ENCODE results near the gene CTSF. TPM values are rescaled to one million over a fixed set of nuclear protein-coding genes. Genes with fewer than 3 reads are reported as not detected.

The CTSF gene
- total RNA-seq, 1 experiment from 2014 or later: 0.34 TPM

DNA sequence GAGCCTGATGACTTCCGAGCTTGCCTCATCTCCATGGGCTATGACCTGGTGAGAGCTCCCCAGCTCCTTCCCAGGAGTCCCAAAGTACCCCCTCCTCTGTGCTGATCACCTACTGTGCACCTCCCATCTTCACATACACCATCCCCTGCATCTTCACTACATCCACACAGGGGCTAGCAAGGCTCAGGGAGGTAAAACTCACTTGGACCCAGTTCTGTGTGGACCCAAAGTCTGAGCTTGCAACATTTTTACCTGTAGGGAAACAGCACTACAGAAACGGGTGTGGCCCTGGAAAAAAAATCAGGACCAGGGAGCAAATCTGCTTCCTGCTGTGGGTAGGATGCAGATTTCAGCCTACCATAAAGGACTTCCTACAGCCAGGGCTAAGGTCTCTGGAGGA, 6.1 kb downstream of the CTSF start:
- BruUV-seq (replicated peaks): no TSS peak
- POLR2A ChIA-PET: interaction anchor here (0.8 kb wide), 1 partner anchor 13 kb away, joined by 3 read pairs; no protein-coding TSS in a partner anchor
- H3K27me3 ChIP-seq (ENCODE audit: insufficient read depth, low read length): no peaks in the 10 kb centered on the region

DNA sequence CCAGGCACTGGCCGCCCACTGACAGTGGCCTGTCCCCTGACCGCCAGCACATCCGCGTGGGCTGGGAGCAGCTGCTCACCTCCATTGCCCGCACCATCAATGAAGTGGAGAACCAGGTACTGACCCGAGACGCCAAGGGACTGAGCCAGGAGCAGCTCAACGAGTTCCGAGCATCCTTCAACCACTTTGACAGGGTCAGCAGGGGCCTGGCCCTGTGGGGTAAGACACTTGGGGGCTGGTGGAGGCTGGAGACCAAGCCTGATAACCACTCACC, 6.5 kb downstream of the CTSF start:
- no peaks in the 10 kb centered on the region for H3K36me3 ChIP-seq (ENCODE audit: control insufficient read depth in 1 of 2, insufficient read depth in 2 of 2, low read length in 2 of 2)
- DNase-seq (ENCODE audit: low read depth, low spot score): no peak
- H3K4me3 ChIP-seq (replicated peaks in 1 of 2; ENCODE audit: low read depth in 1 of 2, low read length in 2 of 2): no peak overlapping the region
- no peaks in the 10 kb centered on the region for H3K79me2 ChIP-seq (ENCODE audit: insufficient read depth, low read length)
- no peaks in the 10 kb centered on the region for H3K9me2 ChIP-seq (ENCODE audit: insufficient read depth)
- CTCF ChIA-PET: no interaction called here
- H3K4me1 ChIP-seq (ENCODE audit: control insufficient read depth in 1 of 2, insufficient read depth in 2 of 2, low read length in 2 of 2): no peaks in the 10 kb centered on the region
- RAD21 ChIA-PET (ENCODE audit: low non-redundant PET in 1 of 2, low total read pairs in 2 of 2, uncharacterized antibody in 2 of 2, unreplicated experiment in 2 of 2): no interaction called here
- TF ChIP-seq EZH2 (IDR thresholded peaks at IDR 0.05) (no peak), TCF7L2 (IDR thresholded peaks at IDR 0.05; ENCODE audit: borderline replicate concordance, extremely low read depth, insufficient read depth, insufficient read length) (no peak), JUND (IDR thresholded peaks at IDR 0.05) (no peak), ZNF274 (IDR thresholded peaks at IDR 0.05; ENCODE audit: low read depth, low read length) (no peak), CBX3 (IDR thresholded peaks at IDR 0.05; ENCODE audit: low read depth) (no peak), EZH2phosphoT487 (IDR thresholded peaks at IDR 0.05; ENCODE audit: borderline replicate concordance) (no peak), ELF1 (IDR thresholded peaks at IDR 0.05; ENCODE audit: borderline replicate concordance, low read depth) (no peak), SP1 (IDR thresholded peaks at IDR 0.05; ENCODE audit: low read depth) (no peak), POLR2AphosphoS5 (IDR thresholded peaks at IDR 0.05; ENCODE audit: low read depth, low read length) (no peak), YY1 (IDR thresholded peaks at IDR 0.05; ENCODE audit: extremely low read depth, insufficient replicate concordance, low read depth, low read length) (no peak), FOSL1 (IDR thresholded peaks at IDR 0.05; ENCODE audit: low read depth) (no peak), POLR2A (IDR thresholded peaks at IDR 0.05; ENCODE audit: borderline replicate concordance, extremely low read depth, insufficient read depth, insufficient read length) (no peak)
- TF ChIP-seq, protein P1, sequence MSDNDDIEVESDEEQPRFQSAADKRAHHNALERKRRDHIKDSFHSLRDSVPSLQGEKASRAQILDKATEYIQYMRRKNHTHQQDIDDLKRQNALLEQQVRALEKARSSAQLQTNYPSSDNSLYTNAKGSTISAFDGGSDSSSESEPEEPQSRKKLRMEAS (IDR thresholded peaks at IDR 0.05): no peak
- no peak overlapping the region for H3K27ac ChIP-seq (ENCODE audit: low read depth, low read length)
- no peaks in the 10 kb centered on the region for H3K27me3 ChIP-seq (ENCODE audit: insufficient read depth, low read length)
- intact Hi-C loops (cut with micrococcal nuclease): no loop called here
- no peak overlapping the region for H2AFZ ChIP-seq (ENCODE audit: low read depth, low read length, poor library complexity, severe bottlenecking)
- BruUV-seq (replicated peaks): no TSS peak
- H3K4me2 ChIP-seq (ENCODE audit: low read length): no peak overlapping the region
- no peak overlapping the region for H3K9ac ChIP-seq (ENCODE audit: low read length)
- no peaks in the 10 kb centered on the region for H3K9me3 ChIP-seq (ENCODE audit: control insufficient read depth in 1 of 2, insufficient read depth in 1 of 2, low read depth in 1 of 2, low read length in 2 of 2)
- POLR2A ChIA-PET: interaction anchor here (0.8 kb wide), 1 partner anchor 12 kb away, joined by 3 read pairs; no protein-coding TSS in a partner anchor
- ATAC-seq: no peak
- H4K20me1 ChIP-seq (ENCODE audit: insufficient read depth): no peaks in the 10 kb centered on the region

More for the DNA sequence above, 6.1 kb downstream of the CTSF start:
- H3K36me3 ChIP-seq (ENCODE audit: control insufficient read depth in 1 of 2, insufficient read depth in 2 of 2, low read length in 2 of 2): no peaks in the 10 kb centered on the region
- no peak overlapping the region for H3K4me2 ChIP-seq (ENCODE audit: low read length)
- H3K4me3 ChIP-seq (replicated peaks in 1 of 2; ENCODE audit: low read depth in 1 of 2, low read length in 2 of 2): no peak overlapping the region
- ATAC-seq: no peak
- no peaks in the 10 kb centered on the region for H3K9me3 ChIP-seq (ENCODE audit: control insufficient read depth in 1 of 2, insufficient read depth in 1 of 2, low read depth in 1 of 2, low read length in 2 of 2)
- H3K27ac ChIP-seq (ENCODE audit: low read depth, low read length): no peak overlapping the region
- CTCF ChIA-PET: no interaction called here
- TF ChIP-seq, protein P2, sequence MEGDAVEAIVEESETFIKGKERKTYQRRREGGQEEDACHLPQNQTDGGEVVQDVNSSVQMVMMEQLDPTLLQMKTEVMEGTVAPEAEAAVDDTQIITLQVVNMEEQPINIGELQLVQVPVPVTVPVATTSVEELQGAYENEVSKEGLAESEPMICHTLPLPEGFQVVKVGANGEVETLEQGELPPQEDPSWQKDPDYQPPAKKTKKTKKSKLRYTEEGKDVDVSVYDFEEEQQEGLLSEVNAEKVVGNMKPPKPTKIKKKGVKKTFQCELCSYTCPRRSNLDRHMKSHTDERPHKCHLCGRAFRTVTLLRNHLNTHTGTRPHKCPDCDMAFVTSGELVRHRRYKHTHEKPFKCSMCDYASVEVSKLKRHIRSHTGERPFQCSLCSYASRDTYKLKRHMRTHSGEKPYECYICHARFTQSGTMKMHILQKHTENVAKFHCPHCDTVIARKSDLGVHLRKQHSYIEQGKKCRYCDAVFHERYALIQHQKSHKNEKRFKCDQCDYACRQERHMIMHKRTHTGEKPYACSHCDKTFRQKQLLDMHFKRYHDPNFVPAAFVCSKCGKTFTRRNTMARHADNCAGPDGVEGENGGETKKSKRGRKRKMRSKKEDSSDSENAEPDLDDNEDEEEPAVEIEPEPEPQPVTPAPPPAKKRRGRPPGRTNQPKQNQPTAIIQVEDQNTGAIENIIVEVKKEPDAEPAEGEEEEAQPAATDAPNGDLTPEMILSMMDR (IDR thresholded peaks at IDR 0.05 in 2 of 3, conservative IDR thresholded peaks at IDR 0.05 in 1 of 3; ENCODE audit: borderline replicate concordance in 1 of 3, insufficient read depth in 1 of 3, low read depth in 2 of 3, low read length in 2 of 3): no peak
- TF ChIP-seq EGR1 (IDR thresholded peaks at IDR 0.05; ENCODE audit: low read depth): no peak
- no peak overlapping the region for H2AFZ ChIP-seq (ENCODE audit: low read depth, low read length, poor library complexity, severe bottlenecking)
- no peaks in the 10 kb centered on the region for H3K79me2 ChIP-seq (ENCODE audit: insufficient read depth, low read length)
- no peaks in the 10 kb centered on the region for H3K4me1 ChIP-seq (ENCODE audit: control insufficient read depth in 1 of 2, insufficient read depth in 2 of 2, low read length in 2 of 2)
- no peaks in the 10 kb centered on the region for H3K9me2 ChIP-seq (ENCODE audit: insufficient read depth)
- no peak for DNase-seq (ENCODE audit: low read depth, low spot score)
- RAD21 ChIA-PET (ENCODE audit: low non-redundant PET in 1 of 2, low total read pairs in 2 of 2, uncharacterized antibody in 2 of 2, unreplicated experiment in 2 of 2): no interaction called here
- H3K9ac ChIP-seq (ENCODE audit: low read length): no peak overlapping the region
- H4K20me1 ChIP-seq (ENCODE audit: insufficient read depth): no peaks in the 10 kb centered on the region
- intact Hi-C loops (cut with micrococcal nuclease): no loop called here

Data from HCT116 (cell line).